Heart right ventricle (tissue), 16 donors: ENCODE data around the gene KBTBD4. TPM values are rescaled to one million over a fixed set of nuclear protein-coding genes. Genes with fewer than 3 reads are reported as not detected.

ENCODE experiments used
- ATAC-seq, 8 donors: fragments of 200-7000 bp; cut with Tn5 transposase; one replicate each; pipeline ENCODE4 v1.9.1; 2020; ENCODE audit warnings: mild to moderate bottlenecking in 8 of 8, moderate library complexity in 8 of 8, moderate number of reproducible peaks in 1 of 8
- DNase-seq, 2 donors: peaks; one replicate each; pipeline ENCODE4 v3.0.0-alpha.2; 2020
- H3K27ac ChIP-seq, 10 donors: fragments of 200-600 bp; sonication (generic) in 2 of 10; one replicate each; pipeline versions ENCODE4 v1.5.0 to v1.8.0; 2020 to 2022; ENCODE audit warnings: mild to moderate bottlenecking in 3 of 10
- H3K27me3 ChIP-seq, 7 donors: fragments of 200-600 bp; one replicate each; pipeline ENCODE4 v1.8.0; 2021 to 2022; ENCODE audit warnings: mild to moderate bottlenecking in 2 of 7
- H3K36me3 ChIP-seq, 9 donors: fragments of 200-600 bp; sonication (generic) in 1 of 9; one replicate each; pipeline versions ENCODE4 v1.5.0 to v1.8.0; 2020 to 2022; ENCODE audit warnings: mild to moderate bottlenecking in 2 of 9
- H3K4me1 ChIP-seq, 9 donors: fragments of 200-600 bp; sonication (generic) in 1 of 9; one replicate each; pipeline versions ENCODE4 v1.5.0 to v1.8.0; 2020 to 2022; ENCODE audit warnings: mild to moderate bottlenecking in 4 of 9
- H3K4me3 ChIP-seq, 10 donors: fragments of 200-600 bp; sonication (generic) in 2 of 10; one replicate each; pipeline versions ENCODE4 v1.5.0 to v1.8.0; 2020 to 2022; ENCODE audit warnings: mild to moderate bottlenecking in 7 of 10, moderate library complexity in 2 of 10
- H3K9me3 ChIP-seq, 11 donors: fragments of 200-600 bp in 10 of 11; sonication (generic) in 2 of 11; one replicate each; pipeline versions ENCODE4 v1.5.0 to v1.8.0; 2013 to 2022; ENCODE audit warnings: mild to moderate bottlenecking in 2 of 11, control low read depth in 1 of 11, moderate library complexity in 1 of 11
- WGBS, 2 donors: extraction: QIAGEN DNeasy Blood & Tissue Kit; methylation state at CpG; one replicate each; pipeline ENCODE4 v1.1.7; 2013; ENCODE audit warnings: inconsistent platforms in 1 of 2; 5-methylcytosine and 5-hydroxymethylcytosine counted together
- intact Hi-C, 10 donors: fragments of 100-400 bp; cut with DNase I; formaldehyde crosslinking; loops; one replicate each; pipeline versions ENCODE4 v1.11.1 to v1.14.2; 2022
- polyA plus RNA-seq, 2 donors: library from polyadenylated mRNA; stranded (reverse); fragments of 200-250 nt; gene quantifications; one replicate each; pipeline ENCODE4 v1.2.3, GENCODE V29; 2013
- total RNA-seq, 10 donors: library from RNA; stranded (reverse); fragmentation: NEBNext Ultra II Directional in 3 of 10; extraction: Animal tissue kit (Norgen Biotek cat#: 25700) in 3 of 10; gene quantifications; one replicate each; pipeline versions ENCODE4 v1.2.1 to v1.2.4, GENCODE V29; 2021 to 2023
- TF ChIP-seq, protein P1 (sequence below), 9 donors: fragments of 200-600 bp; sonication (generic) in 2 of 9; IDR thresholded peaks; one replicate each; pipeline versions ENCODE4 v1.5.0 to v1.8.0; 2021 to 2022; ENCODE audit warnings: antibody characterized with exemption in 9 of 9, mild to moderate bottlenecking in 5 of 9, moderate library complexity in 1 of 9
- donor health status: Arrhythmogenic right ventricular cardiomyopathy.
- donor health status: ischemic (EF 13 %, LVEDD 7.1; RV severe dilation, severe dysfunction).
- donor health status: healthy with polysubstance abuse.
- donor health status: DM: no; HTN: yes; CAD: no.
- donor health status: DM: no; HTN: no; CAD: no.
- donor health status: ischemic (EF 25% LVEDD 6.9; RV normal size, moderate dysfunction).
- donor health status: ischemic (EF 25% LVEDD 5.7; RV mildly dilated, moderate dysfunction).
- donor health status: healthy.
- donor health status: DM: yes; HTN: yes; CAD: no.
- donor health status: Ischemic cardiomyopathy.
- donor health status: ischemic (EF 35%, LVEDD 5.7; RV mildly dilated, moderate dysfunction).
- donor health status: nonischemic (EF 11% LVEDD 7.7; RV severe dilation, severe dysfunction).
- donor health status: DM: yes; HTN: yes; CAD: no.
- donor health status: PGD.
- donor health status: ischemic (EF 29% LVEDD 5.4; RV normal size, mild dysfunction).
- donor health status: nonischemic (EF 23%, LVEDD 6.1; RV moderate dilation, normal function).

The KBTBD4 gene
- total and polyA plus RNA-seq, 12 donors = 3.1 to 21.0 (median 16.0) TPM

DNA sequence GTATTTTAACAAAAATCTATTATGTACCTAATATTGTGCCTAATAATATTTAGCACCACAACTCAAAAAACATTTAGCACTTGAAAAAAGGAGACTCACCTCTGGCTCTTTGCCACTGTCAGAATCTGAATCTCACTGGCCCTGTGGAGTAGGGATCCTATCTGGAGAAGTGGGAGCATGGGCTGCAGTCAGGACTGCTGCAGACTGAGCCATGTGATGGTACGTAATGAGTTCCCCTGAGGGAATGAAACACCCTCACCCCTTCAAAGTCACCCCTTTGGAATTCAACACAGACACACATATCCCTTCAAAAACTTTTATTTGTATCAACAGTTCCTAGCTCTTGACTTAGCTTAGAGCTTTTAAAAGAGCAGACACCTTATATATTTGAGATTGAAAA lies 6.9 kb downstream of the KBTBD4 start:
- Histone ChIP-seq H3K9me3 (no peaks in the 10 kb centered on the region), H3K4me3 (no peak overlapping the region), H3K27me3 (no peaks in the 10 kb centered on the region), H3K27ac (peak overlapping the region in 3 of 10 donors; percentile 11 to 73 (median 63)), H3K36me3 (peaks cover 0 to 85% (median 20%) of the 10 kb centered on the region in 9 donors), H3K4me1 (peaks cover 14 to 45% (median 27%) of the 10 kb centered on the region in 9 donors)
- intact Hi-C loops = loop anchor here in 1 of 10 donors (5.0 kb wide), 1 partner anchor 35 kb away; no protein-coding TSS in a partner anchor
- ATAC-seq (peak in 3 of 8 donors; percentile 42 to 52 (median 45)), DNase-seq (no peak)
- WGBS, 2 donors = 27 to 30% methylated on average over 1 of the region's 1 CpG
- TF ChIP-seq, protein P1, sequence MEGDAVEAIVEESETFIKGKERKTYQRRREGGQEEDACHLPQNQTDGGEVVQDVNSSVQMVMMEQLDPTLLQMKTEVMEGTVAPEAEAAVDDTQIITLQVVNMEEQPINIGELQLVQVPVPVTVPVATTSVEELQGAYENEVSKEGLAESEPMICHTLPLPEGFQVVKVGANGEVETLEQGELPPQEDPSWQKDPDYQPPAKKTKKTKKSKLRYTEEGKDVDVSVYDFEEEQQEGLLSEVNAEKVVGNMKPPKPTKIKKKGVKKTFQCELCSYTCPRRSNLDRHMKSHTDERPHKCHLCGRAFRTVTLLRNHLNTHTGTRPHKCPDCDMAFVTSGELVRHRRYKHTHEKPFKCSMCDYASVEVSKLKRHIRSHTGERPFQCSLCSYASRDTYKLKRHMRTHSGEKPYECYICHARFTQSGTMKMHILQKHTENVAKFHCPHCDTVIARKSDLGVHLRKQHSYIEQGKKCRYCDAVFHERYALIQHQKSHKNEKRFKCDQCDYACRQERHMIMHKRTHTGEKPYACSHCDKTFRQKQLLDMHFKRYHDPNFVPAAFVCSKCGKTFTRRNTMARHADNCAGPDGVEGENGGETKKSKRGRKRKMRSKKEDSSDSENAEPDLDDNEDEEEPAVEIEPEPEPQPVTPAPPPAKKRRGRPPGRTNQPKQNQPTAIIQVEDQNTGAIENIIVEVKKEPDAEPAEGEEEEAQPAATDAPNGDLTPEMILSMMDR (IDR thresholded peaks at IDR 0.05) = no peak

DNA sequence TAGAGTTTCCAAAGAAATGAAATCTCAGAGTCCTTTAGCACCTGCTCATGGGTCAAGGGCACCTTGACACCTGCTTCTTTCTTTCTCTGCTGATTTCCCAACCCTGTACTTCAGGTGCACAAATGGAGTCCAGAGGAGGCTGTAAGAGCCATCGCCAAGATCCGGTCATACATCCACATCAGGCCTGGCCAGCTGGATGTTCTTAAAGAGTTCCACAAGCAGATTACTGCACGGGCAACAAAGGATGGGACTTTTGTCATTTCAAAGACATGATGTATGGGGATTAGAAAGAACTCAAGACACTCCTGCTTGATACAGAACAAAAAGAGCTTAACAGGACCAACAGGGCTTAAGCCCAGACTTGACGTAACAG lies 7.4 kb downstream of the KBTBD4 start:
- H3K9me3 ChIP-seq = no peaks in the 10 kb centered on the region
- DNase-seq (no peak), ATAC-seq (no peak)
- intact Hi-C loops = loop anchor here in 1 of 10 donors (5.0 kb wide), 1 partner anchor 36 kb away; no protein-coding TSS in a partner anchor
- TF ChIP-seq, protein P1 (IDR thresholded peaks at IDR 0.05) = no peak
- peaks cover 14 to 45% (median 29%) of the 10 kb centered on the region in 9 donors for H3K4me1 ChIP-seq
- H3K27me3 ChIP-seq = no peaks in the 10 kb centered on the region
- 84 to 89% methylated on average over 4 of the region's 4 CpGs for WGBS, 2 donors
- peaks cover 0 to 79% (median 20%) of the 10 kb centered on the region in 9 donors for H3K36me3 ChIP-seq
- peak overlapping the region in 1 of 10 donors; percentile 73 for H3K27ac ChIP-seq
- no peak overlapping the region for H3K4me3 ChIP-seq

DNA sequence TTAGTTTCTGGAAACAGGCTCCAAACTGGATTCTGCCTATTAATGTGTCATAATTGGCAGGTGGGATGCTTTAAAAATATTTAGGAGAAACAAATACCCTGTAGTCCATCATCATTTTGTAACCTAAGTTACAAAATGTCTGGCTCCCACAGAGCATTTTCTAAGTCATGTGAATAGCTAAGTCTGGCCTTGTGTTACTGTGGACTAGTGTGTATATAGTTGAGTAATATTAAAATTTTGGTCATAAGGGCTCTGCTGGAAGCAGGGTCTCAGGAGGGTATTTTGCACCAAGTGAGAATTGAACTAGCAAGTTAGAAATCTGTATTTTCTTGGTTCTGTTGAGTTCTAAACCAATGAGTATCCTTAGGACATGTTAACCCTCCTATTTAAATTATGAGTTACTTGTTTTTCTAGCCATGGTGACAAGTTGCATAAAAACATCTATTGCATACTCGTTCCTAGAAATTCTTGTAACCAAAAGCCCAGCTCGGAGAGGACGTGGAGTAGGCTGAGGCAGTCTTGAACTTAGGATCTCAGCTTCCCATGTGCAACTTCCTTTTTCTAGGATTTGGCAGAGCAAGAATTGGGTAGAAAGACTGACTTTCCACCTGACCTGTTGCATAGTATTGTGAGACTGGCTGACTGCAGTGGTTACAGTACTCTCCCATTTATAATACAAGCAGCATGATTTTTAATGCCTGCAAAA lies 8.0 kb downstream of the KBTBD4 start:
- TF ChIP-seq, protein P1 (IDR thresholded peaks at IDR 0.05) = no peak
- peaks cover 0 to 74% (median 20%) of the 10 kb centered on the region in 9 donors for H3K36me3 ChIP-seq
- ATAC-seq = no peak
- peak overlapping the region in 1 of 10 donors; percentile 73 for H3K27ac ChIP-seq
- DNase-seq = no peak
- intact Hi-C loops = loop anchor here in 1 of 10 donors (5.0 kb wide), 1 partner anchor 36 kb away; no protein-coding TSS in a partner anchor
- peaks cover 16 to 49% (median 29%) of the 10 kb centered on the region in 9 donors for H3K4me1 ChIP-seq
- H3K4me3 ChIP-seq = no peak overlapping the region
- 92 to 94% methylated on average over 3 of the region's 3 CpGs for WGBS, 2 donors
- no peaks in the 10 kb centered on the region for H3K9me3 ChIP-seq
- H3K27me3 ChIP-seq = no peaks in the 10 kb centered on the region

DNA sequence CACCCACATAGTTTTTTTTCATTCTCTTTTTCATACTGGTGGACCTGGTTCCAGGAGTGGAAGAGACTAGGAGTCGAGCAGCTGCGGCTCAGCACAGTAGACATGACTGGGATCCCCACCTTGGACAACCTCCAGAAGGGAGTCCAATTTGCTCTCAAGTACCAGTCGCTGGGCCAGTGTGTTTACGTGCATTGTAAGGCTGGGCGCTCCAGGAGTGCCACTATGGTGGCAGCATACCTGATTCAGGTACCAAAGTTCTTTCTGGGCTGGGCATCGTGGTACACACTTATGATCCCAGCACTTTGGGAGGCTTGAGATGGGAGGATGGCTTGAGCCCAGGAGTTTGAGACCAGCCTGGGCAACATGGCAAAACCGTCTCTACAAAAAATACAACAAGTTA lies 9.1 kb downstream of the KBTBD4 start:
- Histone ChIP-seq H3K27me3 (no peaks in the 10 kb centered on the region), H3K9me3 (no peaks in the 10 kb centered on the region), H3K4me1 (peaks cover 22 to 56% (median 34%) of the 10 kb centered on the region in 9 donors), H3K4me3 (no peak overlapping the region), H3K36me3 (peaks cover 0 to 62% (median 20%) of the 10 kb centered on the region in 9 donors), H3K27ac (no peak overlapping the region)
- TF ChIP-seq, protein P1 (IDR thresholded peaks at IDR 0.05) = no peak
- intact Hi-C loops = loop anchor here in 1 of 10 donors (5.0 kb wide), 1 partner anchor 38 kb away; no protein-coding TSS in a partner anchor
- ATAC-seq (no peak), DNase-seq (no peak)
- 96 to 97% methylated on average over 7 of the region's 7 CpGs for WGBS, 2 donors
